ENCODE data around the gene RGL2. TPM values are rescaled to one million over a fixed set of nuclear protein-coding genes. Genes with fewer than 3 reads are reported as not detected.

The RGL2 gene
- total and polyA plus RNA-seq, 2 of the 13 experiments (the other 11 are each of a cell fraction or from before 2014, with no cell fraction given): 22.9 to 47.4 TPM

- TF ChIP-seq ZBTB26 (CRISPR knock-in tag; IDR thresholded peaks at IDR 0.05; ENCODE audit: borderline replicate concordance): no peak
- no peak for TF ChIP-seq ZNF850 (CRISPR knock-in tag; conservative IDR thresholded peaks at IDR 0.05)
- TF ChIP-seq ELF3 (CRISPR knock-in tag; IDR thresholded peaks at IDR 0.05): no peak
- peak in 1 of 2 experiments; percentile 74; a peak in 1 of 4 replicates for TF ChIP-seq HMGXB4 (CRISPR knock-in tag; IDR thresholded peaks at IDR 0.05; ENCODE audit: borderline replicate concordance in 1 of 2, low read depth in 1 of 2)
- no peak for TF ChIP-seq ZNF737 (CRISPR knock-in tag; IDR thresholded peaks at IDR 0.05; ENCODE audit: borderline replicate concordance)
- no peak for TF ChIP-seq ZNF225 (CRISPR knock-in tag; IDR thresholded peaks at IDR 0.05)
- peak; percentile 64 for TF ChIP-seq PATZ1 (CRISPR knock-in tag; IDR thresholded peaks at IDR 0.05)
- TF ChIP-seq RXRB (CRISPR knock-in tag; IDR thresholded peaks at IDR 0.05; ENCODE audit: borderline replicate concordance): peak; percentile 24; the same call in 1 of the 2 replicates
- TF ChIP-seq ARNT2 (CRISPR knock-in tag; IDR thresholded peaks at IDR 0.05; ENCODE audit: low read depth): no peak
- no peak for TF ChIP-seq ESRRA (CRISPR knock-in tag; IDR thresholded peaks at IDR 0.05; ENCODE audit: low read depth)
- no peak for TF ChIP-seq CEBPB (IDR thresholded peaks at IDR 0.05; ENCODE audit: borderline replicate concordance, low read depth, low read length)
- no peak for TF ChIP-seq ZFYVE20 (CRISPR knock-in tag; IDR thresholded peaks at IDR 0.05; ENCODE audit: borderline replicate concordance, low read depth)
- no peak for TF ChIP-seq RNF2 (conservative IDR thresholded peaks at IDR 0.05; ENCODE audit: low read depth)
- TF ChIP-seq KDM2A (CRISPR knock-in tag; IDR thresholded peaks at IDR 0.05; ENCODE audit: borderline replicate concordance, low read depth): peak; percentile 36; the same call in 1 of the 2 replicates
- no peak for TF ChIP-seq CHCHD3 (CRISPR knock-in tag; IDR thresholded peaks at IDR 0.05)
- TF ChIP-seq E2F5 (CRISPR knock-in tag; conservative IDR thresholded peaks at IDR 0.05): no peak
- TF ChIP-seq SATB2 (CRISPR knock-in tag; IDR thresholded peaks at IDR 0.05): no peak
- TF ChIP-seq DBP (CRISPR knock-in tag; IDR thresholded peaks at IDR 0.05; ENCODE audit: not compliant biosample characterization): no peak
- TF ChIP-seq KAT8 (CRISPR knock-in tag; IDR thresholded peaks at IDR 0.05): no peak
- TF ChIP-seq GABPA (IDR thresholded peaks at IDR 0.05; ENCODE audit: low read depth, low read length): no peak
- TF ChIP-seq GABPA (CRISPR knock-in tag; IDR thresholded peaks at IDR 0.05; ENCODE audit: low read depth): 0 out of 2 replicates have a peak, but pooled peaks have one; percentile 26
Measured at GRCh38 chr6:33344701-33345697, 46.3 kb upstream of the RGL2 start (continued).

Measured in HepG2 (cell line).